Mesothelial cell of epicardium (in vitro differentiated cells): ENCODE data around the gene SLC36A4. TPM values are rescaled to one million over a fixed set of nuclear protein-coding genes. Genes with fewer than 3 reads are reported as not detected.
"Not testable (repeated sequence)": the region's sequence is repeated elsewhere in the genome, so short reads cannot be mapped to it uniquely, and the experiment has no call there.

Experiments used
- DNase-seq, 2 experiments: peaks; one replicate each; pipeline ENCODE4 v3.0.0; 2021; ENCODE audit warnings: low spot score in 2 of 2; ENCODE audit not compliant: unreplicated experiment in 2 of 2
- H3K27ac Mint-ChIP-seq: 2 replicates; pipeline ENCODE4 v1.8.0; 2021; ENCODE audit warnings: mixed read lengths
- H3K27me3 Mint-ChIP-seq: 2 replicates; pipeline ENCODE4 v1.8.0; 2021; ENCODE audit warnings: low read depth, mixed read lengths
- H3K36me3 Mint-ChIP-seq: 2 replicates; pipeline ENCODE4 v1.8.0; 2021; ENCODE audit warnings: mixed read lengths
- H3K4me1 Mint-ChIP-seq: 2 replicates; pipeline ENCODE4 v1.8.0; 2021; ENCODE audit warnings: mixed read lengths
- H3K4me3 Mint-ChIP-seq: 2 replicates; pipeline ENCODE4 v1.8.0; 2021; ENCODE audit warnings: mild to moderate bottlenecking, moderate library complexity, mixed read lengths
- H3K9me3 Mint-ChIP-seq: 2 replicates; pipeline ENCODE4 v1.8.0; 2021; ENCODE audit warnings: mixed read lengths
- CTCF ChIP-seq: fragments of 200-600 bp; sonication (generic); IDR thresholded peaks from one replicate; pipeline ENCODE4 v1.5.0; 2021; ENCODE audit warnings: antibody characterized with exemption; ENCODE audit not compliant: unreplicated experiment
- total RNA-seq: library from RNA; stranded (reverse); gene quantifications from 3 replicates; pipeline ENCODE4 v1.2.1, GENCODE V29; 2021

The SLC36A4 gene
- 23.6 to 25.3 TPM (median 24.7 TPM) in 3 replicates for total RNA-seq

- Mint-ChIP-seq H3K27me3 (no peaks in the 10 kb centered on the region), H3K4me1 (peaks cover 7% of the 10 kb centered on the region)
Measured at GRCh38 chr11:93197380-93198214, at the start of gene SLC36A4. Gene SLC36A4 (minus strand): TSS chr11:93197991. CDS start chr11:93197832, 159 bp downstream.

GRCh38 chr11:93246790-93247189 is 49.0 kb upstream of the SLC36A4 start:
- DNase-seq, H3K4me3 Mint-ChIP-seq, H3K36me3 Mint-ChIP-seq, H3K27ac Mint-ChIP-seq, H3K4me1 Mint-ChIP-seq, H3K27me3 Mint-ChIP-seq: not testable (repeated sequence)
- H3K9me3 Mint-ChIP-seq = peaks cover 25% of the 10 kb centered on the region

More at GRCh38 chr11:93197380-93198214, at the start of gene SLC36A4:
- DNase-seq = peak; percentile 65 to 84
- no peaks in the 10 kb centered on the region for H3K9me3 Mint-ChIP-seq
- no peak for TF ChIP-seq CTCF
- H3K36me3 Mint-ChIP-seq = no peaks in the 10 kb centered on the region
- H3K27ac Mint-ChIP-seq = peak within 1 kb of the TSS; percentile 97
- peak within 1 kb of the TSS; percentile 87 for H3K4me3 Mint-ChIP-seq

- no peak overlapping the region for H3K4me3 Mint-ChIP-seq
- no peaks in the 10 kb centered on the region for H3K36me3 Mint-ChIP-seq
- no peak for TF ChIP-seq CTCF
- no peak overlapping the region for H3K27ac Mint-ChIP-seq
- peaks cover 25% of the 10 kb centered on the region for H3K9me3 Mint-ChIP-seq
- H3K27me3 Mint-ChIP-seq = peaks cover 1% of the 10 kb centered on the region
- no peak for DNase-seq
- H3K4me1 Mint-ChIP-seq = no peaks in the 10 kb centered on the region
Measured at GRCh38 chr11:93244018-93244417, 46.2 kb upstream of the SLC36A4 start.

- H3K27me3 Mint-ChIP-seq = peaks cover 7% of the 10 kb centered on the region
- no peak overlapping the region for H3K4me3 Mint-ChIP-seq
- peaks cover 2% of the 10 kb centered on the region for H3K4me1 Mint-ChIP-seq
- DNase-seq = no peak
- H3K9me3 Mint-ChIP-seq = peaks cover 10% of the 10 kb centered on the region
- no peaks in the 10 kb centered on the region for H3K36me3 Mint-ChIP-seq
- H3K27ac Mint-ChIP-seq = no peak overlapping the region
- TF ChIP-seq CTCF = no peak
Measured at GRCh38 chr11:93239966-93240365, 42.2 kb upstream of the SLC36A4 start.

DNA sequence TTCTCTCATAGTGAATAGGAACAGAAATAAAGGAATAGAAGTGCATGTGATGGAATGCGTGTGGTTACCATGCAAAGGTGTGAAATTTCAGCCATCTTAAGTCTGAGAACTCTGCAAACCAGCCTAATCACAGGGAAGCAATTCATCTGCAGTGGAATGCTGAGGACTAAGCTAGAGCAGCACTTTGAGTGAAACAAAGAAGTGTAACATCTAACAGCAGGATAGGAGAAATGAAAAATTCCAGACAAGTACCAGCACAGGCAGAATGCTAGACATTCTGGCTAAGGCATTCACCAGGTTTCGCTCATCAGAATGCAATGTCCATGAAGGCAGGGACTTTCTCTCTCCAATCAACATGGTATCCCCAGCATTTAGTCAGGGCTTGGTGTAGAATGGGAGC is 41.2 kb upstream of the SLC36A4 start:
- Mint-ChIP-seq H3K9me3 (peaks cover 5% of the 10 kb centered on the region), H3K36me3 (no peaks in the 10 kb centered on the region), H3K4me3 (no peak overlapping the region), H3K4me1 (peaks cover 2% of the 10 kb centered on the region), H3K27ac (no peak overlapping the region), H3K27me3 (peaks cover 11% of the 10 kb centered on the region)
- TF ChIP-seq CTCF = no peak
- no peak for DNase-seq

DNA sequence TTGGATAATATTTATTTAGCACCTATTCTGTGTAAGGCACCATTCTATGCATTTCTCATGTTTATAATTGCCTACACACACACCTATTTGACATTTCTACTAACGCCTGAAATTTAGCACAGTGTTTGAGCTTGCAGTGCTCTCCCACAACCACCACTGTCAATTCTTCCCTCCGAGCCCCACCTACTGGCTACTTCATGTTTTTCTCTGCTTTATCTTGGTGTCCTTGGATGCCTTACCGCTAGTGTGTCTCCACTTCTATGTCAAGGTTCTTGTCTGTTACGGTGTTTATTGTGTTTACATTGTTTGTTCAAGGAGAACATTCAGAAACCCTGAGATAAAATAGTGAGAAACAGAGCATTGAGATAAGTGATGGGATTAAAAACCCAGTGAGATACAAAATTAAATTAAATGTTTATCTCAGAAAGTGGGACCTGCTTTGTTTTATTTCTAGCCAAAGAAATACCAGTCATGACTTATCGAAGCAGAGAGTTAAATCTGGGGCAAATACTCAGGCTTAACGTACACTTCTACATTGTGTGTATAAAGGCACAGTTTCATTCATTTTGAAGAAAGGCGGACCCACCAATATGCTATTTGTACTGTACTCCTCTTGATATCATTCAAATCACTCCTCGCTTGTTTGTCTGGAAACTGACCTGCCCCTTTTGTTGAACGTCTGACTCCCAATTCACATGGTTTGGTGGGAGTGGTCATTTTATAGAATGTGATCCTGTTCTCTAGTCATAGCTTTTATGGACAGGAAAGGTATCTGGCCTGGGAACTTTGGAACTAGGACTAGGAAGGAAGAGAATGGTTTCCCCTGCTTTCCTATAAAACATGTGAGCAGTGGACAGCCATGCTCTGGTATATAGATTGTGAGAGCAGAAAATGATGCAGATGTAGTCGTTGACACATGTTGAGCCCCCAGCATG is 39.2 kb upstream of the SLC36A4 start:
- H3K27ac Mint-ChIP-seq = no peak overlapping the region
- no peaks in the 10 kb centered on the region for H3K9me3 Mint-ChIP-seq
- peaks cover 2% of the 10 kb centered on the region for H3K4me1 Mint-ChIP-seq
- no peaks in the 10 kb centered on the region for H3K36me3 Mint-ChIP-seq
- DNase-seq = no peak
- no peak overlapping the region for H3K4me3 Mint-ChIP-seq
- peaks cover 22% of the 10 kb centered on the region for H3K27me3 Mint-ChIP-seq
- TF ChIP-seq CTCF = peak; percentile 19
